ENCODE measurements around the gene ATF6.

ATF6 gene

GRCh38 chr1:162009501-162010174, 243.5 kb downstream of the ATF6 start:
- no peak for DNase-seq

GRCh38 chr1:162010175-162010506, 244.0 kb downstream of the ATF6 start:
- no peak for DNase-seq

DNA sequence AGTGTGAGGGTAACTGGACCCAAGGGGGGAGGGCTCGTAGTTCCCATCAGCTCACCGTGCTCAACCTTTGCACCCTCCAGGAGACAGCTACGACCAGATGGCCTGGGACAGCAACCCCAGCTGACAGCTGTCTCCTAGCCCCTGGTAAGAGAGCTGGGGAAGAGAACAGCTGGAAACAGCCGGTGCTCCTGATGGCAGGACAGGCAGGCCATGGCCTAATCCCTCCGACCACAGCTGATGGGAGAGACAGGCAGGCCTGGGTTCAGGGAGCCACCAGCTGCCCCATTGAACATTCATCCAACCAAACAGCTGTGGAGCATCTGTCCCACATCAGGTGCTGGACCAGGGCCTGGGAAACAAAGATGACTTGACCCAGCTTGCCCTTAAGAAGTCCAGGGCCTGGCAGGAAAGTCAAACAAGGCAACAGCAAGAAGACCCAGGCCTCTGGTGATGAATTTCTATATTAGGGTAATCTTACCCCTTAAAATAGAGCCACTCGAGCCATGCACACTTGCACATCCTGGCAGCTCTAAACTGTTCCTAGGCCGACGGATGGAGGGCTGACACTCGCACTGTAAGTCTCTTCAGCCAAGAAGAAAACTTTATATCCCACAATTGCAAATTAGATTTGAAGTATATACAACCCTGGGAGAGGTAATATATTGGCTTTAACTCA, 245.4 kb downstream of the ATF6 start:
- DNase-seq: no peak

DNA sequence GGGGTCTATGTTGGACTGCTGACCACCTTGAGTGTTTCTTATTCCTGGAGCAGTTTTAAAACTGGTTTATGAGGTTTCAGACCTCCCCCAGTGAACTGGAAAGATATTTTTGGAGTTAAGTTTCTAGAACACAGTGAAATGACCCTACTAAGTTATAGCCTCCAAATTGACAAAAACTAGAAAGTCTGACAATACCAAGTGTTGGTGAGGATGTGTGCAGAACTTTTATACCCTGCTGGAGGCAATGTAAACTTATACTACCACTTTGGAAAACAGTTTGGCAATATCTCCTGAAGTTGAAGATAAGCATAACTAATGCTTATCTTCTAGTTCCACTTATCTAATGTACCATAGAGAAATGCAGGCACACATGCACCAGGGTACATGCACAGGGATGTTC, 247.2 kb downstream of the ATF6 start:
- no peak for DNase-seq
